Rectal smooth muscle tissue (tissue), 1 donor: ENCODE measurements around the gene VPS39.

Experiments used
- H3K27ac ChIP-seq: one replicate; pipeline ENCODE4 v1.7.0; 2013; ENCODE audit warnings: low read depth, low read length, inconsistent platforms
- H3K27me3 ChIP-seq: one replicate; pipeline ENCODE4 v1.7.0; 2013; ENCODE audit warnings: low read length; ENCODE audit not compliant: control insufficient read depth, insufficient read depth
- H3K36me3 ChIP-seq: one replicate; pipeline ENCODE4 v1.7.0; 2013; ENCODE audit warnings: low read length; ENCODE audit not compliant: control insufficient read depth, insufficient read depth
- H3K4me1 ChIP-seq: one replicate; pipeline ENCODE4 v1.7.0; 2013; ENCODE audit warnings: low read length; ENCODE audit not compliant: control insufficient read depth, insufficient read depth
- H3K4me3 ChIP-seq: one replicate; pipeline ENCODE4 v1.7.0; 2013; ENCODE audit warnings: low read length
- H3K9ac ChIP-seq: one replicate; pipeline ENCODE4 v1.7.0; 2013; ENCODE audit warnings: low read length

Gene VPS39

GRCh38 chr15:42166225-42166940 is 41.7 kb downstream of the VPS39 start:
- Histone ChIP-seq H3K36me3 (peaks cover 59% of the 10 kb centered on the region), H3K27me3 (no peaks in the 10 kb centered on the region), H3K9ac (no peak overlapping the region), H3K4me1 (no peaks in the 10 kb centered on the region), H3K27ac (no peak overlapping the region), H3K4me3 (no peak overlapping the region)

GRCh38 chr15:42165106-42165505 is 43.0 kb downstream of the VPS39 start:
- H3K27me3 ChIP-seq = no peaks in the 10 kb centered on the region
- no peak overlapping the region for H3K27ac ChIP-seq
- H3K4me1 ChIP-seq = no peaks in the 10 kb centered on the region
- H3K36me3 ChIP-seq = peaks cover 56% of the 10 kb centered on the region
- H3K9ac ChIP-seq = no peak overlapping the region
- H3K4me3 ChIP-seq = no peak overlapping the region

DNA sequence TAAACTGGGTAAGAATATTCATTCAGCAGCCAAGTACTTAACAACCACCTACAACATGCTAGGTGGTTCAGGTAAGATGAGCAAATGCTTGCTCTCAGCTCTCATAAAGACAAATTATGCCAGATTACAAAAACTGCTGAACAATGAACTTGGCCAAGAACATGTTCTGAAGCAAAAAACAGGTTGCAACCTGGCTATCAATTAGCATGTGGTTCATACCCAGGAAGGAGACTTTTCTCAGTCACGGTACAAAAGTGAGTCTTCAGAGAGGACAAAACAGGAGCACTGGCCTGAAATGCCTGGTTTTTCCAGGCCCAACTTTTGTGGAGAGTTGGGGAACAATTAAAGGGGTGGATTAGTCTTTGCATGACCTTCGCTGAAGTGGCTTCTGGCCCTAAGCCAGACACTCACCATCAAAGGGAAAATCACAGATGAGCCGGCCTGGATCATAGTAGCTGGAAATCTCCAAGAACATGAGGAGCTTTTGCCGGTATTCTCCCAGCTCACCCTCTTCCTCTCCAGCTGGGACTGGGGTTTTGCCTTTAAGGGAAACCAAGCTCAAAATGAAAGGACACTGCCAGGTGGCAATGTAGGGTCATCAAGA is 44.1 kb downstream of the VPS39 start:
- no peaks in the 10 kb centered on the region for H3K27me3 ChIP-seq
- H3K27ac ChIP-seq = no peak overlapping the region
- H3K9ac ChIP-seq = no peak overlapping the region
- no peaks in the 10 kb centered on the region for H3K4me1 ChIP-seq
- peaks cover 60% of the 10 kb centered on the region for H3K36me3 ChIP-seq
- H3K4me3 ChIP-seq = no peak overlapping the region

GRCh38 chr15:42163291-42163690 is 44.8 kb downstream of the VPS39 start:
- H3K27me3 ChIP-seq = no peaks in the 10 kb centered on the region
- no peak overlapping the region for H3K4me3 ChIP-seq
- H3K27ac ChIP-seq = no peak overlapping the region
- H3K36me3 ChIP-seq = peaks cover 61% of the 10 kb centered on the region
- H3K4me1 ChIP-seq = no peaks in the 10 kb centered on the region
- no peak overlapping the region for H3K9ac ChIP-seq

DNA sequence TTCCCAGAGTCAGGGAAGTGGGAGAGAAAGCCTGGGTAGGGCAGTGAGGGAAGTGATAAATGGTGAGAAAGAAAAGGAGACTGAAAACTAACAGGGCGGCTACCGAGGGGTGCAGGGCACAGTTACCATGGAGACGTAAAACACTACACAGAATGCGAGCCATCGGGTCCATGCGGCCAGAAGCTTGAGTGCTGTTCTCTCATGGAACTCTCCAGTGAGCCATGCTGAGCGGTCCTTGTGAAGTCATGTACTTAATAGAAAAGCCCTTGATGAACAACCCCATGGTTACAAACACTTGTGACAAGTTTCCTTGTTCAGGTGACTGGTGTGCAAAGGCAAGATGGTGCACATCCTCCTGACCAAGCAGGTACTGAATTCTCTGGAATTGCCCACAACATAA is 48.0 kb downstream of the VPS39 start:
- Histone ChIP-seq H3K4me1 (no peaks in the 10 kb centered on the region), H3K27me3 (no peaks in the 10 kb centered on the region), H3K9ac (no peak overlapping the region), H3K4me3 (no peak overlapping the region), H3K27ac (no peak overlapping the region), H3K36me3 (peaks cover 39% of the 10 kb centered on the region)

- Histone ChIP-seq H3K4me3 (no peak overlapping the region), H3K9ac (no peak overlapping the region), H3K27ac (no peak overlapping the region), H3K27me3 (no peaks in the 10 kb centered on the region), H3K36me3 (peaks cover 35% of the 10 kb centered on the region), H3K4me1 (no peaks in the 10 kb centered on the region)
These were observed 48.6 kb downstream of the VPS39 start for GRCh38 chr15:42159381-42160015.

DNA sequence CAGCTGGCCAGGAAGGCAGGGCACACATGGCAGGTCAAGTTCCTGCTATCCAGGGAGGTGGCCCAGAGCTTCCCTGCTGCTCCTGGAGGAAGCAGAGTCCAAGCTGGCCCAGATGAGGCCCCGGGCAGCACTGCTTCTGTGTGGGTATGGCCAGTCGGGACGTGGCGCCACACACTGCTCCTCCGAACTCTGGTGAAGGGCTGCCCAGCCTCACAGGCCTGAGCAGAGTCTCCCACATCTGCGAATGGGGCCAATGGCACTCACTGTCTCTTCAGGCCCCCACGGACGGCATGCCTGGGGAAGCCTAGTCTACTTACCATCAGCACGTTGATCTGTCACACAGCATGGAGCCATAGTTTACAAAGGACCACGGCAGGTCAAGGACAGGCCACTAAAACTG is 49.2 kb downstream of the VPS39 start:
- Histone ChIP-seq H3K27ac (no peak overlapping the region), H3K36me3 (peaks cover 29% of the 10 kb centered on the region), H3K4me3 (no peak overlapping the region), H3K4me1 (no peaks in the 10 kb centered on the region), H3K27me3 (no peaks in the 10 kb centered on the region), H3K9ac (no peak overlapping the region)

DNA sequence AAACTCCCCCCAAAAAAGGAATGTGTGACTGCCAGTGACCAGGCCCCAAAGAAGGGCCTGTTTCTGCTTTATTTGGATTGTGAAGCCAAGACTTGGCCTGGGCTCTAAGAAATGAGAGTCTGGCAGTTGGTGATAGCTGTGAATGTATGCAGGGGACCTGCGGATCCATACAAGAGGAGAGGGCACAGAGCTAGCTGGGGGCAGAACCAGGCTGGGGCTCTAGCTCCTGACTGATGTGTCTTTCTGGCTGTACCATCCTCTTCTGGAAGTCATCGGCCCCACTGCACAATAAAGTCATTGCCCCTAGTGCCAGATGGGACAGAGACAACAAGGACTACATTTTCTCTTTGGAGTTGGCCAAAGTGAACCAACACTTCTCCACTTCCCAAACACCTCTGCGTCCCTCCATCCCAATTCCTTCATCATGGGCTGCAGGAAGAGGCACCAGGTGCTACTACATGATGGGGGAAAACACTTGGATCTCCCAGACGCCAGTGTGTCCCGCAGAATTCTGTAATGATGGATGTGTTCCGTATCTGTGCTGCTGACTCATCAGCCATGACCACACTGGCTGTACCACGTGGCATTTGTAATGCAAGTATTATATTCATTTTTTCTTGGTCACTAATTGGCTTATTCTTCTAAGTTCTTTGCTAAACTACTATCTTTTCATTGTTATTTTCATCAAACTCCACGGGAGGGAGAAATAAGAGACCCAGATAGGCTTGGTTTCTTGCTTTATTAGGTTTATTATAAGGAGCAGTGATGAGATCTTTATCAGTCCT is 49.9 kb downstream of the VPS39 start:
- H3K27me3 ChIP-seq = no peaks in the 10 kb centered on the region
- no peak overlapping the region for H3K9ac ChIP-seq
- H3K36me3 ChIP-seq = peaks cover 21% of the 10 kb centered on the region
- H3K4me3 ChIP-seq = no peak overlapping the region
- H3K4me1 ChIP-seq = no peaks in the 10 kb centered on the region
- H3K27ac ChIP-seq = no peak overlapping the region

DNA sequence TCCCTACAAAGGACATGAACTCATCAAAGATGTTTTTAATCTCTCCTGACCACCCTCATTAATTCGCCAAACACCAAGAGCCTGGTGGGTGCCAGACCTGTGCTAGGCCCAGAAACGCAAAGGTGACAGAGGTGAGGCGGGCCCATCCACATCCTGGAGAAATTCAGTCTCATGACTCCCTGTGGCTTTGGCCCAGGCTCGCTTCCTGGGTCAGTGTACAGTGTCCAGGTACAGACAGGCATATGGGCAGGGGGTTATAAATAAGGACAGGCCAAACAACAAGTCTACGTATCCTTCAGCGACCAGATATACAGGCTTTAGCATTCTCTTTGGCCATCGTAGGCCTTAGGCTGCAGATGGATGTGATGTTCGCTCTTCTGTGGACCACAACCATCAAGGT is 50.7 kb downstream of the VPS39 start:
- Histone ChIP-seq H3K4me1 (no peaks in the 10 kb centered on the region), H3K36me3 (peaks cover 15% of the 10 kb centered on the region), H3K4me3 (no peak overlapping the region), H3K9ac (no peak overlapping the region), H3K27me3 (no peaks in the 10 kb centered on the region), H3K27ac (no peak overlapping the region)

DNA sequence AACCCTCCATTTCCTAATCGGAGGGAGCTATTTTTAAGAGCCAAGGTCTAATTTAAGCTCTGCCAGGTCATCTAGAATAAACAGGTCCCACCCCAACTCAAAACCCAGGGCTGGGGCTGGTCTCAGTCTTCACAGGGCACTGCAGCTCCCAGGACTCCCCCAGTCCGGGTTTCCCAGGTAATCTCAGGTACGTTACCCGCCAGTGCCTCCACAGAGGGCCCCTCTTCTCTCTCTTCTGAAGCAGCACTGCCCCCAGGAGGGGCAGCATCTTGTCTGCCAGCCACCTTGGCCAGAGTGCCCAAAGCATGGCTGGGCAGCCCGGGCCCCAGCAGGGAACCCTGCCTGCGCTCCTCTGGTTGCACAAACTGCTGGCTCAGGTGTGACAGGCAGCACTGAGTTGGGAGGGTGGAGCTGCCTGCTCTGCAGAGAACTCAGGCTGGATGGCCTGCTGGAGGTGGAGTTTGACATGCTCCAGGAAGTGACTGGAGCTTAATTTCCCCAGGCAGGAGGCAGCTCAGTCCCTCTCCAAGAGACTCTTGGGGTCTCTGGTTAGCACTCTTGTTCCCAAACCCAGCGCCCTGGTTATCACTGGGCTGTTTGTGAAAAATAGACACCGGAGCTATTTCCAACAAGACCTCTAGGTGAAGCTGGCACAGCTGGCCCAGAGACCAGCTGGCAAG is 51.7 kb downstream of the VPS39 start, which contains the start of gene PLA2G4F:
Gene PLA2G4F (minus strand): TSS at position 394 of the 680 bp plus-strand sequence. CDS start 87 bp downstream, at position 307.
- Histone ChIP-seq H3K4me3 (peak within 1 kb of the TSS; percentile 46), H3K36me3 (peaks cover 7% of the 10 kb centered on the region), H3K27me3 (no peaks in the 10 kb centered on the region), H3K27ac (no peak within 1 kb of the TSS), H3K9ac (no peak within 1 kb of the TSS), H3K4me1 (no peaks in the 10 kb centered on the region)

GRCh38 chr15:42155546-42156242 is 52.4 kb downstream of the VPS39 start:
- H3K36me3 ChIP-seq = peaks cover 7% of the 10 kb centered on the region
- H3K9ac ChIP-seq = no peak overlapping the region
- H3K4me1 ChIP-seq = no peaks in the 10 kb centered on the region
- H3K4me3 ChIP-seq = peak overlapping the region; percentile 46
- no peak overlapping the region for H3K27ac ChIP-seq
- no peaks in the 10 kb centered on the region for H3K27me3 ChIP-seq
